Fibroblast of pulmonary artery (primary cell): ENCODE results near the gene KLRD1.
"Not testable (repeated sequence)": the region's sequence is repeated elsewhere in the genome, so short reads cannot be mapped to it uniquely, and the experiment has no call there.

Experiments
- DNase-seq: peaks from one replicate; pipeline ENCODE4 v3.0.0-alpha.2; 2010; ENCODE audit warnings: low read depth
- H3K4me3 ChIP-seq: replicated peaks from 2 replicates; pipeline ENCODE4 v1.5.1; 2011; ENCODE audit warnings: low read depth, mild to moderate bottlenecking, control low read depth, low read length, moderate library complexity
- CTCF ChIP-seq: IDR thresholded peaks from 2 replicates; pipeline ENCODE4 v1.5.1; 2011; ENCODE audit warnings: mild to moderate bottlenecking, control low read depth, low read length, inconsistent platforms; ENCODE audit errors: missing control alignments

The KLRD1 gene

GRCh38 chr12:10372559-10372958 lies 64.9 kb downstream of the KLRD1 start:
- no peak overlapping the region for H3K4me3 ChIP-seq
- no peak for TF ChIP-seq CTCF
- no peak for DNase-seq

- DNase-seq: no peak
- H3K4me3 ChIP-seq: no peak overlapping the region
- no peak for TF ChIP-seq CTCF
These were observed 67.0 kb downstream of the KLRD1 start for GRCh38 chr12:10374624-10375018.

GRCh38 chr12:10378737-10379136 lies 71.1 kb downstream of the KLRD1 start:
- DNase-seq, H3K4me3 ChIP-seq: not testable (repeated sequence)
